Measurements from ENCODE around the gene DLG2.

The DLG2 gene

DNA sequence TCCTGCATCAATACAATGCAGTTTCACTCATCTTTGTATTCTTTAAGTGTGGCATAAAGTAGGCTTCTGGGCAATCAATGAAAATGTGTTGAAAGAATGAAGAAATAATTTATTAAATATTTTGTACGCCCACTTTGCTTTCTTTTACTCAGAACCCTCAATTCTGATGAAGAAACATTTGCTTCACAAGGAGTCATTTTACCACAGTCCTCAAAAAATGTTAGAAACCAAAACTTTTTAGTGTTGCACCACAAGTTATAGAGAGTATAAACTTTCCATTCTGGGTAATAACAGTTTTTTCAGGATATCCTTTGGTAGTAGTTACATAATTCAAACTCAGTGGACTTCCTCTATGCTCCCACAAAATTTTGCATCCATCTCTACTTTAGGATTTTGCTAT, 360.5 kb downstream of the DLG2 start:
- Histone ChIP-seq H3K27me3 (ENCODE audit: insufficient read depth, low read length) (no peaks in the 10 kb centered on the region), H3K36me3 (ENCODE audit: insufficient read depth, low read length) (no peaks in the 10 kb centered on the region), H3K9me2 (ENCODE audit: low read depth, low read length) (no peaks in the 10 kb centered on the region), H3K9me3 (ENCODE audit: low read length) (no peaks in the 10 kb centered on the region), H3K4me1 (ENCODE audit: insufficient read depth, low read length, severe bottlenecking) (no peaks in the 10 kb centered on the region), H3K9ac (ENCODE audit: low read length) (no peak overlapping the region), H3K4me2 (ENCODE audit: low read length) (no peak overlapping the region), H3F3A (ENCODE audit: insufficient read depth, low read length) (no peaks in the 10 kb centered on the region), H4K20me1 (ENCODE audit: insufficient read depth, low read length) (no peaks in the 10 kb centered on the region), H3K79me2 (ENCODE audit: insufficient read depth, low read length) (no peaks in the 10 kb centered on the region), H2AFZ (ENCODE audit: low read length) (no peak overlapping the region), H3K4me3 (ENCODE audit: low read depth, low read length, poor library complexity, severe bottlenecking) (no peak overlapping the region), H3K27ac (ENCODE audit: low read depth, low read length, poor library complexity, severe bottlenecking) (no peak overlapping the region)
- no peak for TF ChIP-seq EZH2 (IDR thresholded peaks at IDR 0.05; ENCODE audit: borderline replicate concordance, low read length)
- TF ChIP-seq CTCF (IDR thresholded peaks at IDR 0.05; ENCODE audit: low read length) = no peak

- no peaks in the 10 kb centered on the region for H3K9me3 ChIP-seq (ENCODE audit: low read length)
- no peaks in the 10 kb centered on the region for H3K36me3 ChIP-seq (ENCODE audit: insufficient read depth, low read length)
- no peaks in the 10 kb centered on the region for H3K27me3 ChIP-seq (ENCODE audit: insufficient read depth, low read length)
- TF ChIP-seq EZH2 (IDR thresholded peaks at IDR 0.05; ENCODE audit: borderline replicate concordance, low read length) (no peak), CTCF (IDR thresholded peaks at IDR 0.05; ENCODE audit: low read length) (no peak)
- H3K4me3 ChIP-seq (ENCODE audit: low read depth, low read length, poor library complexity, severe bottlenecking) = no peak overlapping the region
- no peak overlapping the region for H3K27ac ChIP-seq (ENCODE audit: low read depth, low read length, poor library complexity, severe bottlenecking)
- H2AFZ ChIP-seq (ENCODE audit: low read length) = no peak overlapping the region
- no peaks in the 10 kb centered on the region for H3K4me1 ChIP-seq (ENCODE audit: insufficient read depth, low read length, severe bottlenecking)
- H3K4me2 ChIP-seq (ENCODE audit: low read length) = no peak overlapping the region
- no peak overlapping the region for H3K9ac ChIP-seq (ENCODE audit: low read length)
- no peaks in the 10 kb centered on the region for H3K9me2 ChIP-seq (ENCODE audit: low read depth, low read length)
- H3F3A ChIP-seq (ENCODE audit: insufficient read depth, low read length) = no peaks in the 10 kb centered on the region
- H4K20me1 ChIP-seq (ENCODE audit: insufficient read depth, low read length) = no peaks in the 10 kb centered on the region
- H3K79me2 ChIP-seq (ENCODE audit: insufficient read depth, low read length) = no peaks in the 10 kb centered on the region
Measured at GRCh38 chr11:85263328-85263727, 363.8 kb downstream of the DLG2 start.

GRCh38 chr11:85257837-85258236, 369.3 kb downstream of the DLG2 start:
- Histone ChIP-seq H3F3A (ENCODE audit: insufficient read depth, low read length) (no peaks in the 10 kb centered on the region), H3K9ac (ENCODE audit: low read length) (no peak overlapping the region), H3K4me2 (ENCODE audit: low read length) (no peak overlapping the region), H3K9me3 (ENCODE audit: low read length) (no peaks in the 10 kb centered on the region), H3K4me3 (ENCODE audit: low read depth, low read length, poor library complexity, severe bottlenecking) (no peak overlapping the region), H4K20me1 (ENCODE audit: insufficient read depth, low read length) (no peaks in the 10 kb centered on the region), H3K27ac (ENCODE audit: low read depth, low read length, poor library complexity, severe bottlenecking) (no peak overlapping the region), H3K27me3 (ENCODE audit: insufficient read depth, low read length) (no peaks in the 10 kb centered on the region), H3K4me1 (ENCODE audit: insufficient read depth, low read length, severe bottlenecking) (no peaks in the 10 kb centered on the region), H2AFZ (ENCODE audit: low read length) (no peak overlapping the region), H3K9me2 (ENCODE audit: low read depth, low read length) (no peaks in the 10 kb centered on the region; the same call in 1 of the 2 replicates), H3K79me2 (ENCODE audit: insufficient read depth, low read length) (no peaks in the 10 kb centered on the region), H3K36me3 (ENCODE audit: insufficient read depth, low read length) (no peaks in the 10 kb centered on the region)
- TF ChIP-seq CTCF (IDR thresholded peaks at IDR 0.05; ENCODE audit: low read length) (no peak), EZH2 (IDR thresholded peaks at IDR 0.05; ENCODE audit: borderline replicate concordance, low read length) (no peak)

Data from OCI-LY1 (cell line).